K562 (cell line): ENCODE data around the gene RAP2C.

Source experiments
- ELF4 ChIP-seq: fragments of 450-650 bp; formaldehyde crosslinking; IDR thresholded peaks from 2 replicates; pipeline ENCODE4 v1.4.0; 2022; ENCODE audit warnings: missing genetic modification characterization
- ERF ChIP-seq: fragments of 450-650 bp; formaldehyde crosslinking; IDR thresholded peaks from 2 replicates; pipeline ENCODE4 v1.4.0; 2020; ENCODE audit warnings: mild to moderate bottlenecking, mixed read lengths
- NFIC ChIP-seq: fragments of 450-650 bp; IDR thresholded peaks from 2 replicates; pipeline ENCODE4 v1.6.1; 2017; ENCODE audit warnings: mild to moderate bottlenecking, inconsistent platforms
- RAD21 ChIP-seq, 2 experiments: fragments of 250-450 bp in 1 of 2; fragments of 450-650 bp in 1 of 2; sonication (Bioruptor Pico) in 1 of 2; formaldehyde crosslinking in 1 of 2; IDR thresholded peaks in 1 of 2; conservative IDR thresholded peaks in 1 of 2; 2 replicates each; pipeline versions ENCODE4 v1.4.0 to v1.8.0; 2020 to 2022; ENCODE audit warnings: mild to moderate bottlenecking in 2 of 2, moderate library complexity in 1 of 2
- SP1 ChIP-seq: sonication (generic); formaldehyde crosslinking; IDR thresholded peaks from 2 replicates; pipeline ENCODE4 v1.8.1; 2022; ENCODE audit warnings: mild to moderate bottlenecking, missing genetic modification reagents
- U2AF1 ChIP-seq: fragments of 200-400 bp; formaldehyde crosslinking; optimal IDR thresholded peaks from 2 replicates; pipeline ENCODE3; 2017; ENCODE audit warnings: mild to moderate bottlenecking, low read depth, low read length, moderate library complexity
- TF ChIP-seq, protein P1 (sequence below), 3 experiments: IDR thresholded peaks in 2 of 3; conservative IDR thresholded peaks in 1 of 3; 2 replicates each; pipeline ENCODE4 v1.5.1; 2011 to 2012; ENCODE audit warnings: low read length in 3 of 3, mild to moderate bottlenecking in 3 of 3, control low read depth in 2 of 3, improper control_type of control experiment in 1 of 3, inconsistent platforms in 1 of 3, low read depth in 1 of 3, mixed read lengths in 1 of 3, moderate library complexity in 1 of 3; ENCODE audit not compliant: insufficient read depth in 2 of 3
- TF ChIP-seq, protein P2 (sequence below): fragments of 250-450 bp; sonication (Bioruptor Pico); IDR thresholded peaks from 2 replicates; pipeline ENCODE4 v1.8.0; 2022; ENCODE audit warnings: inconsistent platforms
- TF ChIP-seq, protein P3 (sequence below), 2 experiments: fragments of 250-450 bp in 1 of 2; fragments of 450-650 bp in 1 of 2; sonication (Bioruptor Pico) in 1 of 2; IDR thresholded peaks; 2 replicates each; pipeline versions ENCODE4 v1.6.1 to v1.8.0; 2016 to 2021; ENCODE audit warnings: mild to moderate bottlenecking in 2 of 2, moderate library complexity in 2 of 2, missing compliant biosample characterization in 1 of 2, missing genetic modification characterization in 1 of 2
- TF ChIP-seq, protein P4 (sequence below): sonication (generic); formaldehyde crosslinking; IDR thresholded peaks from 2 replicates; pipeline ENCODE4 v1.8.1; 2022; ENCODE audit warnings: missing genetic modification reagents

DNA sequence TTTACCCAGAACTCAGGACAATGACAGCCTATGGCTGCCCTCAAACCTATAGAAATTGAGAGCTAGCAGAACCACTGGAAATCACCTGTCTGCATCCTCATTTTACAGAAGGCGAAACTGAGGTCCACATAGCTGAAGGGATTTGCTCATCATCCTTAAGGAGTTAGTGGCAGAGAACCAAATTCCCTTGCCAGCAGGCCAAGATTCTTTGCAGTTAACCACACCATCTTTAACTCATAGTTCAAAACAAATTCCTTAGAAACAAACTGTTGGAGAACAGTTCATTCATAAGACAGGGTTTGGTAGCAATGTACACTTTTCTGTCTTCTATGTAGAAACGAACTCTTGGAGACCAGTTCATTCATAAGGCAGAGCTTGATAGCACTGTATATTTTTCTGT lies 37.9 kb upstream of the RAP2C start:
- TF ChIP-seq NFIC: no peak
- TF ChIP-seq, protein P1, sequence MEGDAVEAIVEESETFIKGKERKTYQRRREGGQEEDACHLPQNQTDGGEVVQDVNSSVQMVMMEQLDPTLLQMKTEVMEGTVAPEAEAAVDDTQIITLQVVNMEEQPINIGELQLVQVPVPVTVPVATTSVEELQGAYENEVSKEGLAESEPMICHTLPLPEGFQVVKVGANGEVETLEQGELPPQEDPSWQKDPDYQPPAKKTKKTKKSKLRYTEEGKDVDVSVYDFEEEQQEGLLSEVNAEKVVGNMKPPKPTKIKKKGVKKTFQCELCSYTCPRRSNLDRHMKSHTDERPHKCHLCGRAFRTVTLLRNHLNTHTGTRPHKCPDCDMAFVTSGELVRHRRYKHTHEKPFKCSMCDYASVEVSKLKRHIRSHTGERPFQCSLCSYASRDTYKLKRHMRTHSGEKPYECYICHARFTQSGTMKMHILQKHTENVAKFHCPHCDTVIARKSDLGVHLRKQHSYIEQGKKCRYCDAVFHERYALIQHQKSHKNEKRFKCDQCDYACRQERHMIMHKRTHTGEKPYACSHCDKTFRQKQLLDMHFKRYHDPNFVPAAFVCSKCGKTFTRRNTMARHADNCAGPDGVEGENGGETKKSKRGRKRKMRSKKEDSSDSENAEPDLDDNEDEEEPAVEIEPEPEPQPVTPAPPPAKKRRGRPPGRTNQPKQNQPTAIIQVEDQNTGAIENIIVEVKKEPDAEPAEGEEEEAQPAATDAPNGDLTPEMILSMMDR (IDR thresholded peaks at IDR 0.05 in 2 of 3, conservative IDR thresholded peaks at IDR 0.05 in 1 of 3; ENCODE audit: insufficient read depth in 2 of 3, low read depth in 1 of 3, low read length in 3 of 3): no peak
- TF ChIP-seq RAD21 (CRISPR knock-in tag; conservative IDR thresholded peaks at IDR 0.05 in 1 of 2, IDR thresholded peaks at IDR 0.05 in 1 of 2): no peak
- TF ChIP-seq, protein P2, sequence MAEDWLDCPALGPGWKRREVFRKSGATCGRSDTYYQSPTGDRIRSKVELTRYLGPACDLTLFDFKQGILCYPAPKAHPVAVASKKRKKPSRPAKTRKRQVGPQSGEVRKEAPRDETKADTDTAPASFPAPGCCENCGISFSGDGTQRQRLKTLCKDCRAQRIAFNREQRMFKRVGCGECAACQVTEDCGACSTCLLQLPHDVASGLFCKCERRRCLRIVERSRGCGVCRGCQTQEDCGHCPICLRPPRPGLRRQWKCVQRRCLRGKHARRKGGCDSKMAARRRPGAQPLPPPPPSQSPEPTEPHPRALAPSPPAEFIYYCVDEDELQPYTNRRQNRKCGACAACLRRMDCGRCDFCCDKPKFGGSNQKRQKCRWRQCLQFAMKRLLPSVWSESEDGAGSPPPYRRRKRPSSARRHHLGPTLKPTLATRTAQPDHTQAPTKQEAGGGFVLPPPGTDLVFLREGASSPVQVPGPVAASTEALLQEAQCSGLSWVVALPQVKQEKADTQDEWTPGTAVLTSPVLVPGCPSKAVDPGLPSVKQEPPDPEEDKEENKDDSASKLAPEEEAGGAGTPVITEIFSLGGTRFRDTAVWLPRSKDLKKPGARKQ (CRISPR knock-in tag): no peak
- TF ChIP-seq U2AF1: no peak
- TF ChIP-seq SP1 (CRISPR knock-in tag): no peak
- TF ChIP-seq, protein P3, sequence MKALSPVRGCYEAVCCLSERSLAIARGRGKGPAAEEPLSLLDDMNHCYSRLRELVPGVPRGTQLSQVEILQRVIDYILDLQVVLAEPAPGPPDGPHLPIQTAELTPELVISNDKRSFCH (CRISPR knock-in tag; IDR thresholded peaks at IDR 0.05): no peak
- TF ChIP-seq, protein P3 (tag; IDR thresholded peaks at IDR 0.05): no peak
- TF ChIP-seq ELF4 (CRISPR knock-in tag): no peak
- TF ChIP-seq ERF (CRISPR knock-in tag): no peak
- TF ChIP-seq, protein P4, sequence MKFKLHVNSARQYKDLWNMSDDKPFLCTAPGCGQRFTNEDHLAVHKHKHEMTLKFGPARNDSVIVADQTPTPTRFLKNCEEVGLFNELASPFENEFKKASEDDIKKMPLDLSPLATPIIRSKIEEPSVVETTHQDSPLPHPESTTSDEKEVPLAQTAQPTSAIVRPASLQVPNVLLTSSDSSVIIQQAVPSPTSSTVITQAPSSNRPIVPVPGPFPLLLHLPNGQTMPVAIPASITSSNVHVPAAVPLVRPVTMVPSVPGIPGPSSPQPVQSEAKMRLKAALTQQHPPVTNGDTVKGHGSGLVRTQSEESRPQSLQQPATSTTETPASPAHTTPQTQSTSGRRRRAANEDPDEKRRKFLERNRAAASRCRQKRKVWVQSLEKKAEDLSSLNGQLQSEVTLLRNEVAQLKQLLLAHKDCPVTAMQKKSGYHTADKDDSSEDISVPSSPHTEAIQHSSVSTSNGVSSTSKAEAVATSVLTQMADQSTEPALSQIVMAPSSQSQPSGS (CRISPR knock-in tag): no peak
